H1 (cell line): ENCODE data around the gene RGR. TPM values are rescaled to one million over a fixed set of nuclear protein-coding genes. Genes with fewer than 3 reads are reported as not detected.

Experiments used
- FOSL1 ChIP-seq: IDR thresholded peaks from 2 replicates; pipeline ENCODE4 v1.6.1; 2011; ENCODE audit warnings: mild to moderate bottlenecking, low read depth, low read length, moderate library complexity; ENCODE audit not compliant: insufficient read depth
- KDM1A ChIP-seq: fragments of 200-600, 300-600 bp; sonication (generic); IDR thresholded peaks from 2 replicates; pipeline ENCODE4 v1.7.1; 2016; ENCODE audit warnings: mild to moderate bottlenecking, low read length, borderline replicate concordance
- KDM5A ChIP-seq: fragments of 200-600 bp; IDR thresholded peaks from 2 replicates; pipeline ENCODE4 v1.7.1; 2012; ENCODE audit warnings: mild to moderate bottlenecking, low read length, inconsistent platforms, mixed read lengths
- POLR2AphosphoS5 ChIP-seq: IDR thresholded peaks from 2 replicates; pipeline ENCODE4 v1.6.1; 2011; ENCODE audit warnings: low read depth, low read length
- RAD21 ChIP-seq, 2 experiments: IDR thresholded peaks in 1 of 2; conservative IDR thresholded peaks in 1 of 2; 2 replicates each; pipeline ENCODE4 v1.6.1; 2011; ENCODE audit warnings: low read depth in 2 of 2, low read length in 2 of 2, improper control_type of control experiment in 1 of 2, inconsistent platforms in 1 of 2, mild to moderate bottlenecking in 1 of 2, moderate library complexity in 1 of 2
- SP4 ChIP-seq: IDR thresholded peaks from 2 replicates; pipeline ENCODE4 v1.6.1; 2012; ENCODE audit warnings: low read length, inconsistent platforms
- polyA plus RNA-seq, 7 experiments: library from polyadenylated mRNA; depleted of rRNA in 3 of 7; stranded (reverse) in 5 of 7; unstranded in 2 of 7; fragments of >200 nt in 5 of 7; fragments of 200-250 nt in 2 of 7; gene quantifications; 1 replicate in 5 of 7; 2 replicates in 1 of 7; 4 replicates in 1 of 7; pipeline versions ENCODE4 v1.2.1 to v1.2.3, GENCODE V29; 2011 to 2013; ENCODE audit warnings: missing spikeins in 2 of 7, mixed read lengths in 2 of 7
- total RNA-seq: library from RNA; stranded (reverse); fragmentation: NEBNext Ultra II Directional; extraction: Animal tissue kit (Norgen Biotek cat#: 25700); gene quantifications from 2 replicates; pipeline ENCODE4 v1.2.1, GENCODE V29; 2021
- TF ChIP-seq, protein P1 (sequence below): IDR thresholded peaks from 2 replicates; pipeline ENCODE4 v1.6.1; 2011; ENCODE audit warnings: low read length, improper control_type of control experiment

The RGR gene
- total and polyA plus RNA-seq, 2 of the 8 experiments (the other 6 are each of a cell fraction or from before 2014, with no cell fraction given), result not detected

DNA sequence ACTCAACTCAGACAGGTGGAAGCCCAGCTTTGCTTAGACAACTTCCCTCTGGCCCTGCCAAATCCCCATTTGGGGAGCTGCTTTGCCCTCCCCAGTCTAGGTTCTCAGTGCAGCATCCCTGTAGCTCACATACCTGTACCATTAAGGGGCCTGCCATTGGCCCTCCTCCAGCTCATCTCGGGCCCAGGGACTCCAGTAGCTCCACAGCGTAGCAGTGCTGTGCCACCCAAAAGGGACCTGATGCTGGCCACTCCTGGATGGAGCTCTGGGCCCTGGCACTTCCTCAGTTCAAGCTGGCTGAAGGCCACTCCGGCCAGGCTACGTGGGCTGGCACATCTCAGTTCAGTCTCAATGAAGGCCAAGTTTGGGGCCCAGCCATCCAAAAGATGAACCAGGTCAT is 10.9 kb upstream of the RGR start (continued):
- no peak for TF ChIP-seq RAD21 (IDR thresholded peaks at IDR 0.05 in 1 of 2, conservative IDR thresholded peaks at IDR 0.05 in 1 of 2; ENCODE audit: low read depth in 2 of 2, low read length in 2 of 2)
- TF ChIP-seq, protein P1, sequence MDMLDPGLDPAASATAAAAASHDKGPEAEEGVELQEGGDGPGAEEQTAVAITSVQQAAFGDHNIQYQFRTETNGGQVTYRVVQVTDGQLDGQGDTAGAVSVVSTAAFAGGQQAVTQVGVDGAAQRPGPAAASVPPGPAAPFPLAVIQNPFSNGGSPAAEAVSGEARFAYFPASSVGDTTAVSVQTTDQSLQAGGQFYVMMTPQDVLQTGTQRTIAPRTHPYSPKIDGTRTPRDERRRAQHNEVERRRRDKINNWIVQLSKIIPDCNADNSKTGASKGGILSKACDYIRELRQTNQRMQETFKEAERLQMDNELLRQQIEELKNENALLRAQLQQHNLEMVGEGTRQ, result no peak
- no peak for TF ChIP-seq KDM5A
- no peak for TF ChIP-seq KDM1A
- no peak for TF ChIP-seq FOSL1
- no peak for TF ChIP-seq SP4
- no peak for TF ChIP-seq POLR2AphosphoS5
